Right lobe of liver (tissue), 6 donors: Measurements from ENCODE around the gene AIFM3. TPM values are rescaled to one million over a fixed set of nuclear protein-coding genes. Genes with fewer than 3 reads are reported as not detected.
A peak's percentile ranks its signal among the peaks of the same experiment; 100 is the strongest.

Experiments
- ATAC-seq, 4 donors: fragments of 200-7000 bp; cut with Tn5 transposase; one replicate each; pipeline ENCODE4 v1.9.1; 2020; ENCODE audit warnings: mild to moderate bottlenecking in 4 of 4, moderate library complexity in 4 of 4
- DNase-seq, 3 donors: peaks; one replicate each; pipeline ENCODE4 v3.0.0-alpha.2; 2020
- H3K27ac ChIP-seq, 3 donors: fragments of 200-600 bp; one replicate each; pipeline ENCODE4 v1.8.0; 2022
- H3K27me3 ChIP-seq, 2 donors: fragments of 200-600 bp; one replicate each; pipeline ENCODE4 v1.8.0; 2022
- H3K36me3 ChIP-seq, 4 donors: fragments of 200-600 bp; sonication (generic) in 1 of 4; one replicate each; pipeline versions ENCODE4 v1.5.1 to v1.8.0; 2017 to 2022; ENCODE audit warnings: control low read depth in 1 of 4
- H3K4me1 ChIP-seq, 4 donors: fragments of 200-600 bp; sonication (generic) in 1 of 4; one replicate each; pipeline versions ENCODE4 v1.5.1 to v1.8.0; 2017 to 2022; ENCODE audit warnings: control low read depth in 1 of 4
- H3K4me3 ChIP-seq, 3 donors: fragments of 200-600 bp; one replicate each; pipeline ENCODE4 v1.8.0; 2022
- H3K9me3 ChIP-seq, 4 donors: fragments of 200-600 bp; sonication (generic) in 1 of 4; one replicate each; pipeline versions ENCODE4 v1.5.1 to v1.8.0; 2017 to 2022; ENCODE audit warnings: control low read depth in 1 of 4
- POLR2A ChIP-seq: fragments of 450-650 bp; IDR thresholded peaks from one replicate; pipeline ENCODE4 v1.6.1; 2017; ENCODE audit warnings: antibody characterized with exemption, mild to moderate bottlenecking
- WGBS: methylation state at CpG from one replicate; pipeline ENCODE4 v1.1.6; 2018; ENCODE audit warnings: low coverage, low lambda C conversion rate; ENCODE audit not compliant: insufficient coverage; ENCODE audit errors: missing lambda C conversion rate; 5-methylcytosine and 5-hydroxymethylcytosine counted together
- intact Hi-C, 2 donors: fragments of 100-400 bp; cut with DNase I; formaldehyde crosslinking; loops; one replicate each; pipeline versions ENCODE4 v1.11.2 to v1.14.1; 2022
- total RNA-seq, 6 experiments: library from RNA; depleted of rRNA in 2 of 6; stranded (reverse); fragments of >200 nt in 2 of 6; fragmentation: NEBNext Ultra II Directional in 3 of 6; extraction: Animal tissue kit (Norgen Biotek cat#: 25700) in 3 of 6; gene quantifications; one replicate each; pipeline versions ENCODE4 v1.1.0 to v1.2.4, GENCODE V29; 2016 to 2023
- TF ChIP-seq, protein P1 (sequence below), 4 donors: fragments of 200-600 bp in 3 of 4; fragments of 450-650 bp in 1 of 4; IDR thresholded peaks; one replicate each; pipeline versions ENCODE4 v1.5.1 to v1.8.0; 2016 to 2022; ENCODE audit warnings: antibody characterized with exemption in 4 of 4, mild to moderate bottlenecking in 2 of 4
- donor health status: DM: no; HTN: yes; CAD: no.
- donor health status: DM: no; HTN: no; CAD: no.
- donor health status: DM: no; HTN: no; CAD: no.
- donor health status: DM: no; HTN: yes; CAD: no.
- donor health status: DM: no; HTN: yes; CAD: no.

AIFM3 gene
- total RNA-seq, 6 experiments from 2014 or later = 0.37 to 1.4 (median 1.0) TPM

DNA sequence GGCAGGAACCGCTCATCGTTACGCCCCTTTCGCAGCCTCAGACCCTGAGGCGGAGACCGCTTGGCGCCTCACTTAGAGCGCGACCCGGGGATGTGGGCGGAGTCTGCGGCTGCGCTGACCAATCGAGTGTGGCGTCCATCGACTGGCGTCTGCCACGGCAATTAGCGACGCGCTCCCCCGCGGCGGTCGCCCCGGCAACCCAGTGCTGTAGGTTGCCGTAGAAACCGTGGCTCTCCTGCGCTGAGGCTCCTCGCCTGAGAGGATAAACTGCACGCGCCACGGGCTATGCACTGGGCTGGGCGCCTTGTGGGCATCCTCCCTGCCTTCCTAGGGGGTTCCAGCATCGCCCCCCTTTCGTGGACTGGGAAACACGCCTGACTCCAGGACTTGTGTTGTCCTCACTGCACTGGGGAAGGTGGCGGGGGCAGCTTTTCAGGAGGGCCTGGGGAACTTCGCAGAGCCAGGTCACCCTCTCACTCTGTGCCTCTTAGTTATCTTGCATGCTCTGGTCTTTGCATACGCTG is 47.2 kb downstream of the AIFM3 start:
- Histone ChIP-seq H3K4me1 (peaks cover 0 to 6% (median 0%) of the 10 kb centered on the region in 4 donors), H3K27me3 (no peaks in the 10 kb centered on the region), H3K27ac (peak overlapping the region in 1 of 3 donors; percentile 68), H3K9me3 (no peaks in the 10 kb centered on the region), H3K4me3 (peak overlapping the region; percentile 30 to 41 (median 33)), H3K36me3 (no peaks in the 10 kb centered on the region)
- ATAC-seq (peak; percentile 85 to 94 (median 87)), DNase-seq (peak; percentile 82 to 87 (median 85))
- WGBS = 4% methylated on average over 10 of the region's 40 CpGs
- intact Hi-C loops = no loop called here
- TF ChIP-seq, protein P1, sequence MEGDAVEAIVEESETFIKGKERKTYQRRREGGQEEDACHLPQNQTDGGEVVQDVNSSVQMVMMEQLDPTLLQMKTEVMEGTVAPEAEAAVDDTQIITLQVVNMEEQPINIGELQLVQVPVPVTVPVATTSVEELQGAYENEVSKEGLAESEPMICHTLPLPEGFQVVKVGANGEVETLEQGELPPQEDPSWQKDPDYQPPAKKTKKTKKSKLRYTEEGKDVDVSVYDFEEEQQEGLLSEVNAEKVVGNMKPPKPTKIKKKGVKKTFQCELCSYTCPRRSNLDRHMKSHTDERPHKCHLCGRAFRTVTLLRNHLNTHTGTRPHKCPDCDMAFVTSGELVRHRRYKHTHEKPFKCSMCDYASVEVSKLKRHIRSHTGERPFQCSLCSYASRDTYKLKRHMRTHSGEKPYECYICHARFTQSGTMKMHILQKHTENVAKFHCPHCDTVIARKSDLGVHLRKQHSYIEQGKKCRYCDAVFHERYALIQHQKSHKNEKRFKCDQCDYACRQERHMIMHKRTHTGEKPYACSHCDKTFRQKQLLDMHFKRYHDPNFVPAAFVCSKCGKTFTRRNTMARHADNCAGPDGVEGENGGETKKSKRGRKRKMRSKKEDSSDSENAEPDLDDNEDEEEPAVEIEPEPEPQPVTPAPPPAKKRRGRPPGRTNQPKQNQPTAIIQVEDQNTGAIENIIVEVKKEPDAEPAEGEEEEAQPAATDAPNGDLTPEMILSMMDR (IDR thresholded peaks at IDR 0.05) = no peak
- TF ChIP-seq POLR2A = no peak

DNA sequence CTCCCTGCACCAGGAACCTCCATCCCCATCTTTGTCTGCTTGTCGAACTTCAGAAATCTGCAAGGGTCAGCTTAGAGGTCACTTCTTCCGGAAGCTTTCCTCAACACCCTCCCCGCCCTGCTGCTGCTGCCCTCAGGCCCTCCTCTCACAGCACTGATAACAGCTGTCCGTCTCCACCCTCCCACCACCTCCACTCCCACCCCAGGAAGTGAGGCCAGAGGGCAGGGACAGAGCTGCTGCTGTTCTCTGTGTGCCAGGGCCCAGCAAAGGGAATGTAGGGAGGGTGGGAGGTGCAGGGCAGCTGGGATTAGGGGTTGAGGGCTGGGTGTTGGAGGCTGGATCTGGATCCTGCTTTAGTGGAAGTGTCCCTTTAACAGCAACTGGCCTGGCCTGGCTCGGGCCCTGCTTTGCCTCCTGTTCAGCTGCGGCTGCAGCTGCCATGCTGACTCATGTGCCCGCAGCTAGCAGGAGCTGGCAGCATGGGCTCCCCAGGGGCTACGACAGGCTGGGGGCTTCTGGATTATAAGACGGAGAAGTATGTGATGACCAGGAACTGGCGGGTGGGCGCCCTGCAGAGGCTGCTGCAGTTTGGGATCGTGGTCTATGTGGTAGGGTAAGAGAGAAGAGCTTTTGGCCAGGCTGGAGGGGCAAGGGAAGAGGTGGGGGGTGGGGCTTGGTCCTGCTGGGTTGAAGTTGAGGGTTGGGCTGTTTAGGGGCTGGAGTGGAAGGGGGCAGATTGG is 47.8 kb downstream of the AIFM3 start, which contains the start of gene P2RX6:
Gene P2RX6 (plus strand): TSS at position 440 of the 740 bp plus-strand sequence. CDS start 10 bp downstream, at position 450.
- peak; percentile 20 to 47 (median 38) for ATAC-seq
- intact Hi-C loops = no loop called here
- TF ChIP-seq, protein P1 (IDR thresholded peaks at IDR 0.05) = no peak
- no peak for TF ChIP-seq POLR2A
- peak within 1 kb of the TSS; percentile 30 to 41 (median 33) for H3K4me3 ChIP-seq
- H3K4me1 ChIP-seq = peaks cover 0 to 6% (median 0%) of the 10 kb centered on the region in 4 donors
- 32% methylated on average over 10 of the region's 12 CpGs for WGBS
- H3K9me3 ChIP-seq = no peaks in the 10 kb centered on the region
- peak in 2 of 3 donors; percentile 18 to 52 for DNase-seq
- no peaks in the 10 kb centered on the region for H3K27me3 ChIP-seq
- peak within 1 kb of the TSS in 2 of 3 donors; percentile 67 to 68 for H3K27ac ChIP-seq
- no peaks in the 10 kb centered on the region for H3K36me3 ChIP-seq

DNA sequence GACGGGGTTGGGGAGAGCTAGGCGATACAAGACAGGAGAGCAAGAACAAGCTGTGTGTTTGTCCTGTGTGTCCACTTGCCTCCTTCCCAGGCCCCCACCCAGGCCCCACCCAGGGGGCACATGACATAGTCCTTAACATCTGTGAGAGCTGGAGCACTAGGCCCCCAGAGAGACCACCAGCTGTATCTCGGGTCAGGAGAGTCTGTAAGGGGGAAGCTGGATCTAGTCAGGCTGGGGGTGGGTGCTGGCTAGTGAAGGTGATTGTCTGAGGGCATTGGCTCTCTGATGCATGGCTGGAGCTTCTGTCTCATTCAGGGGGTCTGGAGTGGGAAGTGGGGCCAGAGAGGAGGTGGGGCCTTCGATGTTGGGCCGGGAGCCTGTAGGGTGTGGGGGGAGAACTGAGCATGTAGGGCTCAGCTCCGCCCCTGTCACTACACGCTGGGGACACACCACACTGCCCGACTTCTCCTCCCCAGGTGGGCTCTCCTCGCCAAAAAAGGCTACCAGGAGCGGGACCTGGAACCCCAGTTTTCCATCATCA is 48.5 kb downstream of the AIFM3 start:
- Histone ChIP-seq H3K36me3 (no peaks in the 10 kb centered on the region), H3K27ac (no peak overlapping the region), H3K4me3 (no peak overlapping the region), H3K27me3 (no peaks in the 10 kb centered on the region), H3K4me1 (peaks cover 0 to 6% (median 0%) of the 10 kb centered on the region in 4 donors), H3K9me3 (no peaks in the 10 kb centered on the region)
- 65% methylated on average over 4 of the region's 10 CpGs for WGBS
- DNase-seq (no peak), ATAC-seq (no peak)
- intact Hi-C loops = no loop called here
- no peak for TF ChIP-seq POLR2A
- TF ChIP-seq, protein P1 (IDR thresholded peaks at IDR 0.05) = no peak

DNA sequence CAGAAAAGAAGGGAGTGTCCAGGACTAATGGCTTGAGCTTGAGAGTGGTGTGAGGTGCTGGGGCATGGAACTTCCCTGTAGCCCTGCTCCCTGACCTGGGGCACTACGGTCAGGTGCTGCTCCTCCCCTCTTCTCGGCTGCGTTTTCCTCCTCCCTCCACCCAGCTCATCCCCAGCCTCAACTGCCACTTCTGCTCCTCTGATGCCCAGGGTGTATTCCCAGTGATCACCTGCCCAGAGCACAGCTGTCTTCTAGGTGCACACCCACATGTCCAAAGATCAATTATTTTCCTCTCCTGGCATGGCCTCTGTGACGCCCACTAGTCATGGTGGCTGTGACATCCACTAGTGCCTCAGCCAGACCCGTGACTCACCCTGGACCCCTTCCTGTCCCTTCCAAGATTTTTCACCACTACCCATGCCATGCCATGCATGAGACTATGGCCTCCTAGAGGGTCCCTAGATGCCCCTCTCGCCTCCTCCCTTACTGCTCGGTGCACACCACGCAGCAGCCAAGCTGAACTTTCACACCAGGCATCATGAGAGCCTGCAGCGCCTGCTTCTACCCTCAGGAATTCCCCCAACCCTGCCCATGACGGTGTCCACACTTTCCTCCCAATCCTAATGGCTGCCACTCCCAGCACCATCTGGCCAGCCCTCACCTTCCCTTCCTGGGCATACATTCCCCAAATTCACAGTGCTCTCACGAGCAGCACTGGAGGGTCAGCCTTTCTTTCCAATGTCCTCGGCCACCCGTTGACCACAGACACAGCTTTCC is 49.8 kb downstream of the AIFM3 start:
- TF ChIP-seq, protein P1 (IDR thresholded peaks at IDR 0.05) = no peak
- TF ChIP-seq POLR2A = no peak
- ATAC-seq (no peak), DNase-seq (no peak)
- 70% methylated on average over 7 of the region's 13 CpGs for WGBS
- H3K36me3 ChIP-seq = no peaks in the 10 kb centered on the region
- no peak overlapping the region for H3K4me3 ChIP-seq
- no peak overlapping the region for H3K27ac ChIP-seq
- H3K4me1 ChIP-seq = peaks cover 0 to 6% (median 0%) of the 10 kb centered on the region in 4 donors
- no peaks in the 10 kb centered on the region for H3K27me3 ChIP-seq
- intact Hi-C loops = no loop called here
- H3K9me3 ChIP-seq = no peaks in the 10 kb centered on the region
